GM12864 (cell line): ENCODE results near the gene SLC15A1.

Experiments
- DNase-seq: peaks from one replicate; pipeline ENCODE4 v3.0.0-alpha.2; 2011; ENCODE audit warnings: low read depth
- H3K4me3 ChIP-seq: 2 replicates; pipeline ENCODE4 v1.5.1; 2011; ENCODE audit warnings: mild to moderate bottlenecking, low read depth, low read length, control low read depth
- TF ChIP-seq, protein P1 (sequence below): IDR thresholded peaks from 2 replicates; pipeline ENCODE4 v1.5.1; 2011; ENCODE audit warnings: low read depth, mild to moderate bottlenecking, moderate library complexity, low read length, control low read depth, inconsistent platforms; ENCODE audit errors: missing control alignments

Gene SLC15A1

GRCh38 chr13:98651744-98652143 is 100.7 kb downstream of the SLC15A1 start:
- TF ChIP-seq, protein P1, sequence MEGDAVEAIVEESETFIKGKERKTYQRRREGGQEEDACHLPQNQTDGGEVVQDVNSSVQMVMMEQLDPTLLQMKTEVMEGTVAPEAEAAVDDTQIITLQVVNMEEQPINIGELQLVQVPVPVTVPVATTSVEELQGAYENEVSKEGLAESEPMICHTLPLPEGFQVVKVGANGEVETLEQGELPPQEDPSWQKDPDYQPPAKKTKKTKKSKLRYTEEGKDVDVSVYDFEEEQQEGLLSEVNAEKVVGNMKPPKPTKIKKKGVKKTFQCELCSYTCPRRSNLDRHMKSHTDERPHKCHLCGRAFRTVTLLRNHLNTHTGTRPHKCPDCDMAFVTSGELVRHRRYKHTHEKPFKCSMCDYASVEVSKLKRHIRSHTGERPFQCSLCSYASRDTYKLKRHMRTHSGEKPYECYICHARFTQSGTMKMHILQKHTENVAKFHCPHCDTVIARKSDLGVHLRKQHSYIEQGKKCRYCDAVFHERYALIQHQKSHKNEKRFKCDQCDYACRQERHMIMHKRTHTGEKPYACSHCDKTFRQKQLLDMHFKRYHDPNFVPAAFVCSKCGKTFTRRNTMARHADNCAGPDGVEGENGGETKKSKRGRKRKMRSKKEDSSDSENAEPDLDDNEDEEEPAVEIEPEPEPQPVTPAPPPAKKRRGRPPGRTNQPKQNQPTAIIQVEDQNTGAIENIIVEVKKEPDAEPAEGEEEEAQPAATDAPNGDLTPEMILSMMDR = no peak
- DNase-seq = no peak
- no peak overlapping the region for H3K4me3 ChIP-seq

DNA sequence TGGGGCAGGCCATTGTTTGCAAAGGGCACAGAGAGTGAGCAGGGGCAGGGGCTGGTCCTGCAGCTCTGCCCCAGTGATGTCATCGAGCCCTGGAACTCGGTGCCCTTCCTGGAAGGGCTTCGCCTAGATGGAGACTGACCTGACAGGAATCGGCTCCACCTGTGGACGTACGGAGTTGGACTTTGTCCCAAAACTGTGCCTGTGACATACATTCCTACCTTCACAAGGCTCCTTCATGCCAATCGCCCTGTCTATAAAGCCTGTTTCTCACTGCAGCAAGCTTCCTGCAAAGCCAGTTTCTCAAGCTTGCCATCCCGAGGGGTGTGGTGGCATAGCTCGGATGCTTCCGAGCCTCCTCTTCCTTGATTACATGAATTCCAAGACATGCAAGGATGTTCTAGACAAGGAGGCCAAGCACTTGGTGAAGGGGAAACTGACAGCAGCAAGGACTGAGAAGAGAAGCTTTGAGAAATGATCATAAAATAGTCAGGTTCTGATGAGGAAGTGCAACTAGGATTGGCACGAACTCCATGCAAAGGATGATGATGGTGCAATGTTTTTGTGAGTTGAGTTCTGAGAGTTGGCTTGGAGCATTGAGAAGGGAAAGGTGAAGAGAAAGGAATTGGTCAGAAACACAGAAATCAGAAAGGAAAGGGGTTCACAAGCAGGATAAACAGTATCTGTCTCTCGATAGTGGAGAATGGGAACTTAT is 101.9 kb downstream of the SLC15A1 start:
- TF ChIP-seq, protein P1 = no peak
- no peak for DNase-seq
- no peak overlapping the region for H3K4me3 ChIP-seq

DNA sequence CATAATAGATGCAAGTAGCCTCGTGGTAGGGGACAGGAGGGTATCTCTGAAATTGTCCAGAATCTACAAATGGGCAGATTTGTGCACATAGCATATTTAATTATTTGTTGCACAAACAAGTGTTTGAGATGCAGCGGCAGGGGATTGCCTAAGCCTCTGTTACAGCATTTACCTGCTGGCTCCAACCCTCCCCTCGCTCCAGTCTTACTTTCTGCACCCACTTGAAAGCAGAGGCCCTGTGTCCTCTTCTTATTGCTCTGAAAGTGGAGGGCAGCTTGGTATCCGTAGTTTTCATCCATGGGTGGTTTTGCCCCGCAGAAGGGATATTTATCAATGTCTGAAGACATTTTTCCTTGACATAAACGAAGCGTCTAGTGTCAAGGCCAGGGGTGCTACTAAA is 102.6 kb downstream of the SLC15A1 start:
- no peak overlapping the region for H3K4me3 ChIP-seq
- DNase-seq = no peak
- TF ChIP-seq, protein P1 = no peak

GRCh38 chr13:98648686-98649085 is 103.8 kb downstream of the SLC15A1 start:
- no peak overlapping the region for H3K4me3 ChIP-seq
- no peak for DNase-seq
- TF ChIP-seq, protein P1 = no peak

- TF ChIP-seq, protein P1 = no peak
- no peak overlapping the region for H3K4me3 ChIP-seq
- no peak for DNase-seq
Observed at GRCh38 chr13:98648141-98648540, 104.3 kb downstream of the SLC15A1 start.

GRCh38 chr13:98647121-98647520 is 105.4 kb downstream of the SLC15A1 start:
- H3K4me3 ChIP-seq = no peak overlapping the region
- TF ChIP-seq, protein P1 = no peak
- DNase-seq = no peak

- DNase-seq = no peak
- H3K4me3 ChIP-seq = no peak overlapping the region
- TF ChIP-seq, protein P1 = no peak
Observed at GRCh38 chr13:98643479-98643878, 109.0 kb downstream of the SLC15A1 start.
